Suprapubic skin (tissue), 4 donors: Measurements from ENCODE around the gene TRAF3. TPM values are rescaled to one million over a fixed set of nuclear protein-coding genes. Genes with fewer than 3 reads are reported as not detected.
A peak's percentile ranks its signal among the peaks of the same experiment; 100 is the strongest.

Experiments
- DNase-seq, 2 donors: peaks; one replicate each; pipeline ENCODE4 v3.0.0-alpha.2; 2019; ENCODE audit warnings: low spot score in 2 of 2
- H3K27ac ChIP-seq: fragments of 200-600 bp; sonication (generic); one replicate; pipeline ENCODE4 v1.5.1; 2019
- H3K27me3 ChIP-seq: fragments of 200-600 bp; sonication (generic); one replicate; pipeline ENCODE4 v1.5.1; 2019
- H3K36me3 ChIP-seq: fragments of 200-600 bp; sonication (generic); one replicate; pipeline ENCODE4 v1.5.1; 2019
- H3K4me1 ChIP-seq: fragments of 200-600 bp; sonication (generic); one replicate; pipeline ENCODE4 v1.5.1; 2019
- H3K4me3 ChIP-seq: fragments of 200-600 bp; sonication (generic); one replicate; pipeline ENCODE4 v1.5.1; 2019; ENCODE audit warnings: mild to moderate bottlenecking
- H3K9me3 ChIP-seq: fragments of 200-600 bp; sonication (generic); one replicate; pipeline ENCODE4 v1.5.1; 2019
- EP300 ChIP-seq: sonication (generic); formaldehyde crosslinking; IDR thresholded peaks from one replicate; pipeline ENCODE4 v1.6.1; 2017; ENCODE audit warnings: antibody characterized with exemption
- POLR2A ChIP-seq, 2 donors: fragments of 450-650 bp; IDR thresholded peaks; one replicate each; pipeline ENCODE4 v1.6.1; 2017; ENCODE audit warnings: antibody characterized with exemption in 2 of 2, mild to moderate bottlenecking in 2 of 2, moderate library complexity in 2 of 2
- POLR2AphosphoS5 ChIP-seq, 3 donors: sonication (generic); formaldehyde crosslinking; IDR thresholded peaks; one replicate each; pipeline ENCODE4 v1.6.1; 2017; ENCODE audit warnings: antibody characterized with exemption in 3 of 3
- WGBS: methylation state at CpG from one replicate; pipeline ENCODE4 v1.1.5; 2018; 5-methylcytosine and 5-hydroxymethylcytosine counted together
- total RNA-seq, 4 donors: library from RNA; depleted of rRNA; stranded (reverse); fragments of >200 nt; gene quantifications; one replicate each; pipeline ENCODE4 v1.1.0, GENCODE V29; 2016
- TF ChIP-seq, protein P1 (sequence below), 2 donors: fragments of 200-600 bp in 1 of 2; fragments of 450-650 bp in 1 of 2; sonication (generic) in 1 of 2; IDR thresholded peaks; one replicate each; pipeline ENCODE4 v1.5.1; 2016 to 2019; ENCODE audit warnings: antibody characterized with exemption in 2 of 2, mild to moderate bottlenecking in 1 of 2, moderate library complexity in 1 of 2

The TRAF3 gene
- total RNA-seq, 4 donors from 2014 or later = 8.7 to 22.8 (median 14.2) TPM

DNA sequence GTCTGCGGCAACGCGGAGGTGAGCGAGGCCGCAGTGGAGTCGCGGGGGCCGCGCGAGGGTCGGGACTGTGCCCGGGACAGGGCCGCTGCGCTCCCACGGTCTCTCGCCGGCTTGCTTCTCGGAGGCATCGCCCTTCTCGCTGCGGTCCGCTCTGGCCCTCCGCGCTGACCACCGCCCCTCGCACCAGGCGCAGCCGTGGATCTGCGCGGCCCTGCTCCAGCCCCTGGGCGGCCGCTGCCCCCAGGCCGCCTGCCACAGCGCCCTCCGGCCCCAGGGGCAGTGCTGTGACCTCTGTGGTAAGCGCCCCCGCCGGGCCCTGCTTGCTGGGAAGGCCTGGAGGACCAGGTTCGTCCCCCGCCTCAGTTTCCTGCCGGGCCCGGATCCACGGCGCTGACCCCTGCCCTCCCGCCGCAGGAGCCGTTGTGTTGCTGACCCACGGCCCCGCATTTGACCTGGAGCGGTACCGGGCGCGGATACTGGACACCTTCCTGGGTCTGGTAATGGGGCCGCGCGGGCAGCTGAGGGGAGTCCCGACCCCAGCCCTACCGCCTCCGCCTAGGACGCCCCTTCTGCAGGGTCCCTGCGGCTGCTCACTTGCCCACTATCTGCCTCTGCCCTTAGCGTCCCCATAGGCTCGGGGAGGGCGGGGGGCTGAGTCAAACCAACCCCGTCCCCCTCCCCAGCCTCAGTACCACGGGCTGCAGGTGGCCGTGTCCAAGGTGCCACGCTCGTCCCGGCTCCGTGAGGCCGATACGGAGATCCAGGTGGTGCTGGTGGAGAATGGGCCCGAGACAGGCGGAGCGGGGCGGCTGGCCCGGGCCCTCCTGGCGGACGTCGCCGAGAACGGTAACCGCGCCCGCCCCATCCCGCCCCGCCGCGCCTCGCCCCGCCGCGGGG lies 152.2 kb downstream of the TRAF3 start:
- 0% methylated on average over 7 of the region's 94 CpGs for WGBS
- Histone ChIP-seq H3K4me3 (peak overlapping the region; percentile 54), H3K27ac (no peak overlapping the region), H3K4me1 (peaks cover 36% of the 10 kb centered on the region), H3K9me3 (no peaks in the 10 kb centered on the region), H3K27me3 (peaks cover 39% of the 10 kb centered on the region), H3K36me3 (peaks cover 20% of the 10 kb centered on the region)
- TF ChIP-seq POLR2A (IDR thresholded peaks at IDR 0.05) (no peak), POLR2AphosphoS5 (IDR thresholded peaks at IDR 0.05) (no peak), EP300 (no peak)
- TF ChIP-seq, protein P1, sequence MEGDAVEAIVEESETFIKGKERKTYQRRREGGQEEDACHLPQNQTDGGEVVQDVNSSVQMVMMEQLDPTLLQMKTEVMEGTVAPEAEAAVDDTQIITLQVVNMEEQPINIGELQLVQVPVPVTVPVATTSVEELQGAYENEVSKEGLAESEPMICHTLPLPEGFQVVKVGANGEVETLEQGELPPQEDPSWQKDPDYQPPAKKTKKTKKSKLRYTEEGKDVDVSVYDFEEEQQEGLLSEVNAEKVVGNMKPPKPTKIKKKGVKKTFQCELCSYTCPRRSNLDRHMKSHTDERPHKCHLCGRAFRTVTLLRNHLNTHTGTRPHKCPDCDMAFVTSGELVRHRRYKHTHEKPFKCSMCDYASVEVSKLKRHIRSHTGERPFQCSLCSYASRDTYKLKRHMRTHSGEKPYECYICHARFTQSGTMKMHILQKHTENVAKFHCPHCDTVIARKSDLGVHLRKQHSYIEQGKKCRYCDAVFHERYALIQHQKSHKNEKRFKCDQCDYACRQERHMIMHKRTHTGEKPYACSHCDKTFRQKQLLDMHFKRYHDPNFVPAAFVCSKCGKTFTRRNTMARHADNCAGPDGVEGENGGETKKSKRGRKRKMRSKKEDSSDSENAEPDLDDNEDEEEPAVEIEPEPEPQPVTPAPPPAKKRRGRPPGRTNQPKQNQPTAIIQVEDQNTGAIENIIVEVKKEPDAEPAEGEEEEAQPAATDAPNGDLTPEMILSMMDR (IDR thresholded peaks at IDR 0.05) = no peak
- no peak for DNase-seq

DNA sequence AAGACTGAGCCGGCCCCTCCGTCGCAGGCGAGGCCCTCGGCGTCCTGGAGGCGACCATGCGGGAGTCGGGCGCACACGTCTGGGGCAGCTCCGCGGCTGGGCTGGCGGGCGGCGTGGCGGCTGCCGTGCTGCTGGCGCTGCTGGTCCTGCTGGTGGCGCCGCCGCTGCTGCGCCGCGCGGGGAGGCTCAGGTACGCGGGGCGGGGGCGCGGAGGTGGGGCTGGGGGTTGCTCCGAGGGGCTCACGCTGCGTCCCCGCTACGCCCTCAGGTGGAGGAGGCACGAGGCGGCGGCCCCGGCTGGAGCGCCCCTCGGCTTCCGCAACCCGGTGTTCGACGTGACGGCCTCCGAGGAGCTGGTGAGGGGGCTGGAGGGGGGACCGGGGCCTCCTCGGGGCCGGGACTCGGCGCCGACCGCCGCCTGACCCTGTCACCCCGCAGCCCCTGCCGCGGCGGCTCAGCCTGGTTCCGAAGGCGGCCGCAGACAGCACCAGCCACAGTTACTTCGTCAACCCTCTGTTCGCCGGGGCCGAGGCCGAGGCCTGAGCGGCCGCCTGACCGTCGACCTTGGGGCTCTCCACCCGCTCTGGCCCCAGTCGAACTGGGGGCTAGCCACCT lies 153.0 kb downstream of the TRAF3 start:
- WGBS = 17% methylated on average over 1 of the region's 74 CpGs
- Histone ChIP-seq H3K4me3 (peak overlapping the region; percentile 54), H3K27me3 (peaks cover 31% of the 10 kb centered on the region), H3K27ac (no peak overlapping the region), H3K36me3 (peaks cover 20% of the 10 kb centered on the region), H3K9me3 (no peaks in the 10 kb centered on the region), H3K4me1 (peaks cover 36% of the 10 kb centered on the region)
- DNase-seq = no peak
- TF ChIP-seq POLR2A (IDR thresholded peaks at IDR 0.05) (no peak), POLR2AphosphoS5 (IDR thresholded peaks at IDR 0.05) (no peak), EP300 (no peak)
- TF ChIP-seq, protein P1 (IDR thresholded peaks at IDR 0.05) = no peak

DNA sequence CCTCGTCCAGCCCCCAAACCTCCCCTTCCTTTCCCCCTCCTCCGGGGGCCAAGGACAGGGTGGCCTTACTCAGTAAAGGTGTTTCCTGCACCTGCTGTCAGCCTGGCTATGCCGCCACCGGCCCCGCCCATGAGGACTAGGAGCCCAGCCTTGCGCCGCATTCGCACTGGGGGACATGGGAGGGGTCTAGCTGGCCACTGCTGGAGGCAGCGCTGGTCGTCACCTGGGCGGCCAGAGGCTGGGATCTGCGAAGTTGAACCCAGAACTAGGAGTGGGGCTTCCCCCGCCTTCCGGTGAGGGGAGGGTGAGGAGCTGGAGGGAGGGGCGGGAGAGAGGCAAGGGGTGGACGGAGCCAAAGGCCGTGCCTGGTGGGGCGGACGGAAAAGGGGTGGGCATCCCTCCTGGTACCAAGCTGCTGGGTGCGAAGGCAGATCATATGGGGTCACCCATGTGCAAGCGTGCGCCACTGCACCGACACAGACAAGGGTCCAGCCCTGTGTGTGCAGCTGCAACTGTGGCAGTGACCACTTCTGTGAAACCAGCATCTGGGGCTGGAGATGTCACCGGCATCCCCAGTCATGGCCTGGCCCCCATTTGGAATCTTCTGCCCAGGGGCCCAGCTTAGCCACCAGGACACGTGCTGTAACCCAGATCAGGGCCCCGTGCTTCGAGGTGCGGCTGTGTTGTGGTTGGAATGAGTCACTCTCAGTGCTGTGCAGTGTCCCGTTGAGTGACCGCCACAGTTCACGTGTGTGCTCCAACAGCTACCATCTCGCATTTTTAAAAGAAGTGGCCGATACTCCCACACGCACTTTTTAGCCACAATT lies 153.7 kb downstream of the TRAF3 start:
- no peak for DNase-seq
- peaks cover 20% of the 10 kb centered on the region for H3K36me3 ChIP-seq

DNA sequence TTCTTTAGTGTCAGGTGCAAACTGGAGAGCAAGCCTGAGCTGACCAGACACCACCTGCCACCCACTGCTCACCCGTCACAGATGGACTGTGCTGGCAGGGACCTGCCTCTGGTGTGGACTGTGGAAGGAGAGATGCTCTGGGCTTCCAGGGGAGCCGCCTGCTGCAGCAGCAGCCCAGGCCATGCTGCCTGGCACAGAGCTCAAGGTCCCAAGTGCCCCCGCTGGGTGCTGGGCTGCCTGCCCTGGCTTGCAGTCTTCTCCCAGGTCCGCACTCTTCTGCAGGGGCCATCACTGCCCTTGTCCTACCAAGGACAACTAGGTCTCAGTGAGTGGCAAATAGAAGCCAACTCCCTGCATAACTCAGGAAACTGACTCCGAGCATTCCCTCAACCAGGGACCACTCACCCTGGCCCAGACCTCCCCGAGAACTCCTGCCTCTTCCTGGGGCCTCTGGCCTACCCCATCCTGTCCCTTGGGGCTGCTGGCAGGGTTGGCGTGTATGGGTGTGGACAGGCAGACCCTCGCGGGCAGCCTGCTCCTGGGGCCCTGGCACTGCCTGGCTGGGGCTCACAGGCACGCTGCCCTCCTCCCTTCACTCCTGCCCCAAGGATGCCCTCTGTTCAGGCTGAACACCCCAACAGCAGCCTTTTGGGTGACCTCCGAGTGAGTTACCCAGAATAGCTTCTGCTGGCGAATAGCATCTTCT lies 154.5 kb downstream of the TRAF3 start:
- no peak for TF ChIP-seq POLR2A (IDR thresholded peaks at IDR 0.05)
- TF ChIP-seq, protein P1 (IDR thresholded peaks at IDR 0.05) = no peak
- TF ChIP-seq EP300 = no peak
- no peak for DNase-seq
- 72% methylated on average over 7 of the region's 12 CpGs for WGBS
- H3K36me3 ChIP-seq = peaks cover 23% of the 10 kb centered on the region
- H3K4me1 ChIP-seq = peaks cover 36% of the 10 kb centered on the region
- peaks cover 21% of the 10 kb centered on the region for H3K27me3 ChIP-seq
- no peaks in the 10 kb centered on the region for H3K9me3 ChIP-seq
- no peak overlapping the region for H3K27ac ChIP-seq
- no peak overlapping the region for H3K4me3 ChIP-seq

More for the DNA sequence above, 153.7 kb downstream of the TRAF3 start:
- Histone ChIP-seq H3K27me3 (peaks cover 24% of the 10 kb centered on the region), H3K4me3 (no peak overlapping the region), H3K9me3 (no peaks in the 10 kb centered on the region), H3K4me1 (peaks cover 36% of the 10 kb centered on the region), H3K27ac (no peak overlapping the region)
- WGBS = 54% methylated on average over 13 of the region's 34 CpGs
- no peak for TF ChIP-seq EP300
- no peak for TF ChIP-seq POLR2A (IDR thresholded peaks at IDR 0.05)
- no peak for TF ChIP-seq POLR2AphosphoS5 (IDR thresholded peaks at IDR 0.05)
- TF ChIP-seq, protein P1 (IDR thresholded peaks at IDR 0.05) = no peak
